Stimulated activated naive CD8-positive, alpha-beta T cell treated with anti-CD3 and anti-CD28 coated beads, Interleukin-15, Interleukin-2, amounts not matched to agents 100 ng/mL and 50 ng/mL, for 24 hours (primary cell): Measurements from ENCODE around the gene PIAS1.
"Not testable (repeated sequence)": the region's sequence is repeated elsewhere in the genome, so short reads cannot be mapped to it uniquely, and the experiment has no call there.

Experiments used
- H3K27ac Mint-ChIP-seq: one replicate; pipeline ENCODE4 v1.8.0; 2021; ENCODE audit warnings: mild to moderate bottlenecking, mixed read lengths
- H3K27me3 Mint-ChIP-seq: one replicate; pipeline ENCODE4 v1.8.0; 2021; ENCODE audit warnings: mixed read lengths
- H3K36me3 Mint-ChIP-seq: one replicate; pipeline ENCODE4 v1.8.0; 2021; ENCODE audit warnings: low read depth, mixed read lengths
- H3K4me1 Mint-ChIP-seq: one replicate; pipeline ENCODE4 v1.8.0; 2021; ENCODE audit warnings: low read depth, mixed read lengths
- H3K4me3 Mint-ChIP-seq: one replicate; pipeline ENCODE4 v1.8.0; 2021; ENCODE audit warnings: mild to moderate bottlenecking, mixed read lengths
- H3K9me3 Mint-ChIP-seq: one replicate; pipeline ENCODE4 v1.8.0; 2021; ENCODE audit warnings: mixed read lengths

PIAS1 gene

DNA sequence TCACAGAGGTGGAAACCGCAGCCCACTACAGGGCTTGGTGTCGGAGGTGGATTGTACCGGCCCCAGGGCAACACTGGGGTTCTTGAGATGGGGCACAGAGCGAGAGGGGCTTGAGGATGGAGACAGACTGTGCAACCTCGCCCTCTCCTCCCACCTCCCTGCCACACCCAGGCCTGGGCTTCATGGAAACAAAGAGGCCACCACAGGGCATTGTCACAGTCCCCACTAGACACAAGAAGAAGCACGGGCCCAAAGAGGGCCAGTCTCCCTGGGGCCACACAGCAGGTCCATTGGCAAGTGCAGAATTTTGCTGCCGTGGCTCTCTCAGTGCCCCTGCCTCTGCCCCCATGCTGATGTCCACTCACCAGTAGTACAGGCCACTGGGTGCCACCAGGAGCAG, 155.2 kb downstream of the PIAS1 start:
- H3K4me1 Mint-ChIP-seq, result peaks cover 21% of the 10 kb centered on the region
- no peak overlapping the region for H3K4me3 Mint-ChIP-seq
- no peaks in the 10 kb centered on the region for H3K9me3 Mint-ChIP-seq
- H3K27ac Mint-ChIP-seq, result no peak overlapping the region
- peaks cover 12% of the 10 kb centered on the region for H3K36me3 Mint-ChIP-seq
- no peaks in the 10 kb centered on the region for H3K27me3 Mint-ChIP-seq

GRCh38 chr15:68209735-68210408, 155.8 kb downstream of the PIAS1 start:
- Mint-ChIP-seq H3K4me3 (no peak overlapping the region), H3K4me1 (peaks cover 21% of the 10 kb centered on the region), H3K36me3 (peaks cover 13% of the 10 kb centered on the region), H3K27ac (peak overlapping the region; percentile 50), H3K27me3 (no peaks in the 10 kb centered on the region), H3K9me3 (no peaks in the 10 kb centered on the region)

GRCh38 chr15:68210409-68210756, 156.3 kb downstream of the PIAS1 start:
- Mint-ChIP-seq H3K9me3 (no peaks in the 10 kb centered on the region), H3K4me3 (no peak overlapping the region), H3K4me1 (peaks cover 21% of the 10 kb centered on the region), H3K36me3 (peaks cover 19% of the 10 kb centered on the region), H3K27me3 (no peaks in the 10 kb centered on the region), H3K27ac (no peak overlapping the region)

DNA sequence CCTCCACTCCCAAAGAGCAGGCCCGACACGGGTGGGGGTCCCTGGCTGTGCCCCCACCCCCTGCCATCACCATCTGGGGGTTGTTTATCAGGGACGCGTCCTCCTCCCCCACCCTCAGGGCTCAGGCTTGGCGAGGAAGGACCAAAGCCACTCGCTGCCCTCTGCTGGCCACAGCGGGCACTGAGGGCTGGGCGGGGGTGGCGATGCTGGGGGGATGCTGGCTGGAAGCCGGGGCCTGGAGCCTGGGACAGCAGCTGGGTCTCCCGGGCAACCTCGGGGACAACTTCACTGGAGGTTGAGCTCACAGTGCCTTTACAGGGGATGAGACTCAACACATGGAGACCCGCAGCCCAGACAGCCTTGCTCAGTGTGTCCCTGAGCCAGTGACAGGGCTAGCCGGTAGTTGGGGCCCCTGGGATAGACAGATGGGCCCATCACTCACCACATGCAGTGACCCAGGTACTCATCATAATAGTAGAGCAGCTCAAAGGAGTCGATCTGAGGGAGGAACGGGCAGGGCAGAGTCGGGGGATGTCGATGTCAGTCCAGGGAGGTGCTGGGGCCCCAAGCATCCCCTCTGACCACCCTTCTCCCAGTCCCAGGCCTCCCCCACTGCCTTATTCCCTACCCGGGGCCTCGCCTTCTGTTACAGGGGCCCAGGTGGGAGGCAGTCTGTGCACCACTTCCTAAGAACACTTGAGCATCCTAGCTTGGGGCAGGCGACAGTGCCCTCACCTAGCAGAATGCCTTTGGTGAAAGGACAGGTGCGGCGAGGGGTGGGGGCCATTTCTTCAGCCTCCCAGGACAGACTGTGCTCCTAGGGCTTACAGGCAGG, 156.9 kb downstream of the PIAS1 start:
- no peak overlapping the region for H3K27ac Mint-ChIP-seq
- H3K36me3 Mint-ChIP-seq, result peaks cover 23% of the 10 kb centered on the region
- peaks cover 21% of the 10 kb centered on the region for H3K4me1 Mint-ChIP-seq
- no peaks in the 10 kb centered on the region for H3K9me3 Mint-ChIP-seq
- H3K4me3 Mint-ChIP-seq, result no peak overlapping the region
- H3K27me3 Mint-ChIP-seq, result no peaks in the 10 kb centered on the region

GRCh38 chr15:68211656-68212320, 157.7 kb downstream of the PIAS1 start:
- no peak overlapping the region for H3K27ac Mint-ChIP-seq

DNA sequence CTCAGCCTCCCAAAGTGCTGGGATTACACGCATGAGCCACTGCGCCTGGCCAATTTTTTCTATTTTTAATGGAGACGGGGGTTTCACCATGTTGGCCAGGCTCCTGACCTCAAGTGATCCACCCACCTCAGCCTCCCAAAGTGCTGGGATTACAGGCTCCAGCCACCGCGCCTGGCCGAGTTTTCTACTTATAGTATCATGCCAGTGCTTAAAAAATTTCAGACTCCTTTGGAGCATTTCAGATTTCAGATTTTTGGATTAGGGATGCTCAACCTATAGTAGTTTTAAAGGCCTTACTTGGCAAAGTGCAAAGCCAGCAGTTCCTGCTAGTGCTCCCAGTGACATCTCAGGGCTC, 159.4 kb downstream of the PIAS1 start:
- H3K27me3 Mint-ChIP-seq, H3K27ac Mint-ChIP-seq, H3K4me3 Mint-ChIP-seq, H3K9me3 Mint-ChIP-seq: not testable (repeated sequence)
- Mint-ChIP-seq H3K4me1 (peaks cover 18% of the 10 kb centered on the region), H3K36me3 (peaks cover 38% of the 10 kb centered on the region)

More at GRCh38 chr15:68211656-68212320, 157.7 kb downstream of the PIAS1 start:
- Mint-ChIP-seq H3K4me1 (peaks cover 21% of the 10 kb centered on the region), H3K36me3 (peaks cover 31% of the 10 kb centered on the region), H3K4me3 (no peak overlapping the region), H3K27me3 (no peaks in the 10 kb centered on the region), H3K9me3 (no peaks in the 10 kb centered on the region)

GRCh38 chr15:68213991-68214837, 160.1 kb downstream of the PIAS1 start:
- peaks cover 10% of the 10 kb centered on the region for H3K4me1 Mint-ChIP-seq

GRCh38 chr15:68214838-68215254, 160.7 kb downstream of the PIAS1 start:
- Mint-ChIP-seq H3K27ac (no peak overlapping the region), H3K9me3 (no peaks in the 10 kb centered on the region), H3K36me3 (peaks cover 41% of the 10 kb centered on the region), H3K4me1 (peaks cover 4% of the 10 kb centered on the region), H3K27me3 (no peaks in the 10 kb centered on the region), H3K4me3 (no peak overlapping the region)

More at GRCh38 chr15:68213991-68214837, 160.1 kb downstream of the PIAS1 start:
- H3K4me3 Mint-ChIP-seq, result no peak overlapping the region
- H3K9me3 Mint-ChIP-seq, result no peaks in the 10 kb centered on the region
- no peaks in the 10 kb centered on the region for H3K27me3 Mint-ChIP-seq
- peaks cover 44% of the 10 kb centered on the region for H3K36me3 Mint-ChIP-seq
- no peak overlapping the region for H3K27ac Mint-ChIP-seq

DNA sequence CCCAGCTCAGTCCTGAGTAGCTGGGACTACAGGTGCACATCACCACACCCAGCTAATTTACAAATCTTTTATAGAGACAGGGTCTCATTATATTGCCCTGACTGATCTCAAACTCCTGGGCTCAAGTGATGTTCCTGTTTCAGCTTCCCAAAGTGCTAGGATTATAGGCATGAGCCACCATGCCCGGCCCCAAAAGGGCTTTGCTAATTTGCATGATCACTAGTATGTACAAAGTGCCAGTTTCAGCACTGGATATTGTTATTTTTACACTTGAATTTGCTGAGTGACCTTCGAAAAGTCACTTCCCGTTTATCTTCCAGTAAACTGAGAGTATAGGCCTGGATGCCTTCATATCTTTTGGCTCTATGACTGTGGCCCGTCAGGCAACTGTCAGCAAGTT, 163.2 kb downstream of the PIAS1 start:
- H3K4me1 Mint-ChIP-seq, result no peaks in the 10 kb centered on the region
- H3K36me3 Mint-ChIP-seq, result peaks cover 52% of the 10 kb centered on the region
- H3K27me3 Mint-ChIP-seq, result no peaks in the 10 kb centered on the region
- no peaks in the 10 kb centered on the region for H3K9me3 Mint-ChIP-seq
- no peak overlapping the region for H3K27ac Mint-ChIP-seq
- no peak overlapping the region for H3K4me3 Mint-ChIP-seq

GRCh38 chr15:68218331-68218730, 164.2 kb downstream of the PIAS1 start:
- H3K4me3 Mint-ChIP-seq, result no peak overlapping the region
- no peak overlapping the region for H3K27ac Mint-ChIP-seq
- H3K36me3 Mint-ChIP-seq, result peaks cover 58% of the 10 kb centered on the region
- no peaks in the 10 kb centered on the region for H3K9me3 Mint-ChIP-seq
- H3K27me3 Mint-ChIP-seq, result no peaks in the 10 kb centered on the region
- peaks cover 3% of the 10 kb centered on the region for H3K4me1 Mint-ChIP-seq

DNA sequence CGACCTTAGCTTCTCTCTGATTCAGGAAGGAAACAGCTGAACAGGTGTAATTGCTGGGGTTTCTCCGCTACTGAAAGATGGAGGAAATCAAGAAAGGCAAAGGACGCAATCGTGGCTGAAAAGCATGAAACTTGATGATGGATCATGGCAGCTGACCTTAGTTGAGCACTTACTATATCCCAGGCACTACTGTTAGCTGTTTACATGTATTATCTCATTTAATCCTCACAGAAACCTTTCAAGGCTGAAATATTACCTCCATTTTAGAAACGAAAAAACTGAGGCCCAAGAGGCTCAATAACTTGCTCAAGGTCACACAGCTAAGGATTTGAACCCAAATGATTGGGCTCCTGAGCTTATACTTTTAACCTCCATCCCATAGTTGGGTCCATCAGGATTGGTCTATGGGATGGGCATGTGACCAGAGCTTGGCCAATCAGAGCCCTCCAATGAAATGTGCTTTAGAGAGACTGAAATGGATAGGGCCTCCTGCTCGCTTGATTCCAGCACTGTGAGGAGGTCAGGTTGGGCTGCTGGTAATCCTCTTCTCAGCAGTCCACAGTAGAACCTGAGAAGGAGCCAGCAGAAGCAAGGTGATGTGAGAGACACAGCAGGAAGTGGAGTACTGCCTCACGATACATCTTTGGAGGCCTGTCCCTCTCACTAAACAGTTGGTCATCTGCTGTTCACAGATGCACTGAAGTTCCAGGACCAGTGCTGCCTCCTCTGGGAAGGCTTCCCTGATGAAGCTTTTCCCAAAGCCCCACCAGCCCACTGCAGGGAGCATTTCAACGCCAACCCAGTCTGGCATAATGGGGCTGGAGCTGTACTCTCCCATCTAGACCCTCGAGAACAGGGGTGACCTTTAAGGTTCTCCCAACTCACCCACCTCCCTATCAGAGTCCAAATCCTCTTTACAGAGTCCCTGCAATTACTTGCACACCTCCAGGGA, 165.0 kb downstream of the PIAS1 start:
- no peaks in the 10 kb centered on the region for H3K9me3 Mint-ChIP-seq
- peaks cover 60% of the 10 kb centered on the region for H3K36me3 Mint-ChIP-seq
- no peaks in the 10 kb centered on the region for H3K27me3 Mint-ChIP-seq
- H3K4me3 Mint-ChIP-seq, result no peak overlapping the region
- H3K27ac Mint-ChIP-seq, result no peak overlapping the region
- H3K4me1 Mint-ChIP-seq, result peaks cover 3% of the 10 kb centered on the region

GRCh38 chr15:68220489-68220888, 166.4 kb downstream of the PIAS1 start:
- Mint-ChIP-seq H3K27ac (no peak overlapping the region), H3K9me3 (no peaks in the 10 kb centered on the region), H3K4me3 (no peak overlapping the region), H3K4me1 (peaks cover 13% of the 10 kb centered on the region), H3K36me3 (peaks cover 57% of the 10 kb centered on the region), H3K27me3 (no peaks in the 10 kb centered on the region)

DNA sequence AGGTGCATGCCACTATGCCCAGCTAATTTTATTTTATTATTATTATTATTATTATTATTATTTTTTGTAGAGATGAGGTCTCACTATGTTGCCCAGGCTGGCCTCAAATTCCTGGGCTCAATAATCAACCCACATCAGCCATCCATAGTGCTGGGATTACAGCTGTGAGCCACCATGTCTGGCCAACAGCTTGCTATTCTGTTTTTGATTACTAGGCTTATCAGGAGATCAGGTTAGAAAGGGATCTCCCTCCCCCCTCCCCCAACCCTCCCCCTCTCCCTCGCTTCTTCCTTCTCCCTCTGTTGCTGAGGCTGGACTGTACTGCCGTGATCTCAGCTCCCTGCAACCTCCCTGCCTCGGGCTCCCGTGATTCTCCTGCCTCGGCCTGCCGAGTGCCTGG, 166.9 kb downstream of the PIAS1 start:
- no peak overlapping the region for H3K4me3 Mint-ChIP-seq
- H3K4me1 Mint-ChIP-seq, result peaks cover 13% of the 10 kb centered on the region

More for the DNA sequence above, 166.9 kb downstream of the PIAS1 start:
- no peak overlapping the region for H3K27ac Mint-ChIP-seq
- H3K27me3 Mint-ChIP-seq, result no peaks in the 10 kb centered on the region
- H3K9me3 Mint-ChIP-seq, result no peaks in the 10 kb centered on the region
- peaks cover 54% of the 10 kb centered on the region for H3K36me3 Mint-ChIP-seq
